Brain microvascular endothelial cell (primary cell): Measurements from ENCODE around the gene POU2F1.
"Not testable (repeated sequence)": the region's sequence is repeated elsewhere in the genome, so short reads cannot be mapped to it uniquely, and the experiment has no call there.

Experiments
- DNase-seq: peaks from one replicate; pipeline ENCODE4 v3.0.0-alpha.2; 2020
- H3K27ac ChIP-seq: fragments of 250-450 bp; sonication (Bioruptor Pico); 2 replicates; pipeline ENCODE4 v1.5.1; 2020; ENCODE audit warnings: mild to moderate bottlenecking, moderate library complexity
- H3K27me3 ChIP-seq: fragments of 250-450 bp; sonication (Bioruptor Pico); replicated peaks from 2 replicates; pipeline ENCODE4 v1.5.1; 2020; ENCODE audit warnings: mild to moderate bottlenecking
- H3K36me3 ChIP-seq: fragments of 250-450 bp; sonication (Bioruptor Pico); replicated peaks from 2 replicates; pipeline ENCODE4 v1.5.1; 2020; ENCODE audit warnings: mild to moderate bottlenecking
- H3K4me3 ChIP-seq: 2 replicates; pipeline ENCODE4 v1.5.1; 2011; ENCODE audit warnings: low read depth, mild to moderate bottlenecking, control low read depth, low read length, moderate library complexity
- in situ Hi-C: cut with HindIII; loops from 2 replicates; pipeline ENCODE4 v1.10.0; 2017; ENCODE audit warnings: low sequenced_read_pairs, low pct_ligation_motif_present
- TF ChIP-seq, protein P1 (sequence below): IDR thresholded peaks from 2 replicates; pipeline ENCODE4 v1.5.1; 2011; ENCODE audit warnings: low read depth, mild to moderate bottlenecking, moderate library complexity, low read length, control low read depth, inconsistent platforms; ENCODE audit errors: missing control alignments

Gene POU2F1

DNA sequence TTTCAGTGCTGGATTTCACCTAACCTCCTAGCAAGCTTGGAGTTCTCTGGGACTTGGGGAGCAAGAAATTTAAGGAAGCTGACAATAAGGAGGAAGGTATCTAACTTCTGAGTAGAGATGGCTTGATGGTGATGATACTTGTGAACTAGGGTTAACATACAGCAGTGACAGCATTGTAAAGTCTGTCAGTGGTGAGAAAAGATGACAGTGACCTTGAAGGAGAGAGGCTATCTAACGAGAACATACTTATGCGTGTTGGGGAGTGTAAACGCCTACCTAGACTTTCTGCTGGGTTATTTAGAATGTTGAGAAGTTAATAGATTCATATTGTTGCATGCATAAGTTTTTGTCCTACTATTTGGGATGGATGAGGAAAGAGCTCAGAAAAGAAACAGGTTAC lies 16.3 kb downstream of the POU2F1 start:
- no peak for DNase-seq
- TF ChIP-seq, protein P1, sequence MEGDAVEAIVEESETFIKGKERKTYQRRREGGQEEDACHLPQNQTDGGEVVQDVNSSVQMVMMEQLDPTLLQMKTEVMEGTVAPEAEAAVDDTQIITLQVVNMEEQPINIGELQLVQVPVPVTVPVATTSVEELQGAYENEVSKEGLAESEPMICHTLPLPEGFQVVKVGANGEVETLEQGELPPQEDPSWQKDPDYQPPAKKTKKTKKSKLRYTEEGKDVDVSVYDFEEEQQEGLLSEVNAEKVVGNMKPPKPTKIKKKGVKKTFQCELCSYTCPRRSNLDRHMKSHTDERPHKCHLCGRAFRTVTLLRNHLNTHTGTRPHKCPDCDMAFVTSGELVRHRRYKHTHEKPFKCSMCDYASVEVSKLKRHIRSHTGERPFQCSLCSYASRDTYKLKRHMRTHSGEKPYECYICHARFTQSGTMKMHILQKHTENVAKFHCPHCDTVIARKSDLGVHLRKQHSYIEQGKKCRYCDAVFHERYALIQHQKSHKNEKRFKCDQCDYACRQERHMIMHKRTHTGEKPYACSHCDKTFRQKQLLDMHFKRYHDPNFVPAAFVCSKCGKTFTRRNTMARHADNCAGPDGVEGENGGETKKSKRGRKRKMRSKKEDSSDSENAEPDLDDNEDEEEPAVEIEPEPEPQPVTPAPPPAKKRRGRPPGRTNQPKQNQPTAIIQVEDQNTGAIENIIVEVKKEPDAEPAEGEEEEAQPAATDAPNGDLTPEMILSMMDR = no peak
- Histone ChIP-seq H3K4me3 (no peak overlapping the region), H3K27me3 (no peaks in the 10 kb centered on the region), H3K36me3 (no peaks in the 10 kb centered on the region), H3K27ac (no peak overlapping the region)
- in situ Hi-C loops = no loop called here

DNA sequence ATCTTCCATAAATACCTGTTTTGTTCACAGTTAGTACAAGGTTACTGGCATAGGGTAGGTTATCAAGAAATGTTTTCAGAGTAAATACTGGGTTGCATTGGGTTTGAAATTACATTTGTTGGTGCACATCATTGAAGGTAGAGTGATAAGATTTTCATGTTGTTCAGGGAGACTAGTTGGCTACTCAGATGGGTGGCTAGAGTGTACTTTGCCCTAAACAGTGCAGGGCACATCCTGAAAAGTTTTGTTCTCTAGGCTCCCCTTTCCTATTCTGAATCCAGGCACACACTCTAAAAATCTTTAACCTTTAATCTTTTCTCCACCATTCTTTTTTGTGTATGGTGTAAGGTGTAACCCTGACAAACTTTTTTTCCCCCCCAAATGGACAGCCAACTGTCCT lies 18.0 kb downstream of the POU2F1 start:
- no peak overlapping the region for H3K27ac ChIP-seq
- TF ChIP-seq, protein P1 = no peak
- in situ Hi-C loops = no loop called here

DNA sequence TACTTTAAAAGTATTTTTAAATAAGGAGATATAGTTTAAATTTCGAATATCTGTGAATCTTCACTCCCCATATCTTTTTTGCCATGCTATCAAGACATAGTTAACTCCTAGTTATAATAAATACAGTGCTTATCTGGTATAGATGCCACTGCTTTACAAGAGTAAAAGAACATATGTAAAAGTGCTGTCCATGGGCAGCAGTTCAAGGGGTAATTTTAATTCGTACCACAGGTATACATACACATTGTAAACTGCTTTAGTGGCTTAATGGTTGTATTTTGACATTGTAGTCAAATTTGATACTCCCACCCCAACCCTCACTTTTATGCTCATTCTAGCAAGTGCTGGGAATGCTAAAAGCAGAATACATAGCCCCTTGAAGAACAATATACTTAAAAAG lies 18.6 kb downstream of the POU2F1 start:
- in situ Hi-C loops = no loop called here
- TF ChIP-seq, protein P1 = no peak
- no peaks in the 10 kb centered on the region for H3K27me3 ChIP-seq
- no peak overlapping the region for H3K4me3 ChIP-seq
- no peak for DNase-seq
- no peak overlapping the region for H3K27ac ChIP-seq
- H3K36me3 ChIP-seq = no peaks in the 10 kb centered on the region

More for the DNA sequence above, 18.0 kb downstream of the POU2F1 start:
- DNase-seq = no peak
- no peak overlapping the region for H3K4me3 ChIP-seq
- H3K27me3 ChIP-seq = no peaks in the 10 kb centered on the region
- no peaks in the 10 kb centered on the region for H3K36me3 ChIP-seq

DNA sequence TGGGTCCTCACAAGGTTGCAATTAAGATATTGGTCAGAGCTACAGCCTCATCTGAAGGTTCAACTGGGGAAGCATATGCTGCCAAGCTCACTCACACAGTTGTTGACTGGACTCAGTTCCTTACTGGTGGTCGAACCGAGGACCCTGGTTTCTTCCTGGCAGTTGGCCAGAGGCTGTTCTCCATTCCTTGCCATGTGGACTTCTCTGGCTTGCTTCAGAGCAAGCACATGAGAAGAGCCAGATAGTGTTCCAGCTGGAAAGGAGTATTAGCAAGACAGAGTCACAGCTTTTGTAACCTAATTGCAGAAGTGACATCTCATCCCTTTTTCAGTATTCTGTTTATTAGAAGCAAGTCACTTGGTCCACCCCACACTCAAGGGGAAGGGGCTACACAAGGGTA lies 23.6 kb downstream of the POU2F1 start:
- no peaks in the 10 kb centered on the region for H3K27me3 ChIP-seq
- TF ChIP-seq, protein P1 = no peak
- no peak overlapping the region for H3K27ac ChIP-seq
- H3K36me3 ChIP-seq = no peaks in the 10 kb centered on the region
- no peak for DNase-seq
- in situ Hi-C loops = no loop called here
- H3K4me3 ChIP-seq = no peak overlapping the region

DNA sequence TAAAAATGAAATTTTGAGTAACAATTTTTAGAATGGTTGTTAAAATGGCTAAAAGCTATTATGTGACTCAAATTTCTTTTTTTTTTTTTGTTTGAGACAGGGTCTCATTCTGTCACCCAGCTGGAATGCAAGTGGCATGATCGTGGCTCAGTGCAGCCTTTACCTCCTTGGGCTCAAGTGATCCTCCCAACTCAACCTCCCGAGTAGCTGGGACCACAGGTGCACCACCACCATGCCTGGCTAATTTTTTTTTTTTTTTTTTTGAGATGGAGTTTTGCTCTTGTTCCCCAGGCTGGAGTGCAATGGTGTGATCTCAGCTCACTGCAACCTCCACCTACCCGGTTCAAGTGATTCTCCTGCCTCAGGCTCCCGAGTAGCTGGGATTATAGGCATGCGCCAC lies 24.5 kb downstream of the POU2F1 start:
- H3K27ac ChIP-seq, DNase-seq, H3K36me3 ChIP-seq, in situ Hi-C loops, H3K27me3 ChIP-seq, H3K4me3 ChIP-seq: not testable (repeated sequence)

DNA sequence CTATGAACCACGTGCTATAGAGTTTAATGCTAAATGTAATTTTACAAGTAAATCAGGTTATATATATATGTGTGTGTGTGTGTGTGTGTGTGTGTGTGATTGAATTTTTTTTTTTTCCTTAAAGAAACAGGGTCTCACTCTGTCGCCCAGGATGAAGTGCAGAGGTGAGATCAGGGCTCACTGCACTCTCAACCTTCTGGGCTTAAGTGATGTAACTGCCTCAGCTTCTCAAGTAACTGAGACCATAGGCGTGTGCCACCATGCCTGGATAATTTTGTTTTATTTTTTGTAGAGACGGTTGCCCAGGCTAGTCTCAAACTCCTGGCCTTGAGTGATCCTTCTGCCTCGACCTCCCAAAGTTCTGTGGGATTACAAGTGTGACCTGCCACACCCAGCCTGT lies 26.3 kb downstream of the POU2F1 start:
- TF ChIP-seq, protein P1 = no peak
- H3K27me3 ChIP-seq = no peaks in the 10 kb centered on the region
- in situ Hi-C loops = no loop called here
- no peak overlapping the region for H3K4me3 ChIP-seq
- no peak for DNase-seq
- no peak overlapping the region for H3K27ac ChIP-seq
- no peaks in the 10 kb centered on the region for H3K36me3 ChIP-seq
